Liver (tissue), 9 donors: ENCODE data around the gene GRIN3A. TPM values are rescaled to one million over a fixed set of nuclear protein-coding genes. Genes with fewer than 3 reads are reported as not detected.

Experiments used
- DNase-seq: peaks from one replicate; pipeline ENCODE4 v3.0.0-alpha.2; 2017; ENCODE audit warnings: low spot score
- H3K27ac ChIP-seq, 2 donors: one replicate each; pipeline ENCODE4 v1.7.0; 2013; ENCODE audit warnings: inconsistent platforms in 2 of 2, low read length in 2 of 2, control low read depth in 1 of 2, low read depth in 1 of 2, mild to moderate bottlenecking in 1 of 2
- H3K27me3 ChIP-seq, 4 donors: one replicate each; pipeline versions ENCODE4 v1.6.1 to v1.7.0; 2013; ENCODE audit warnings: low read length in 3 of 4, inconsistent platforms in 1 of 4, mild to moderate bottlenecking in 1 of 4, moderate library complexity in 1 of 4; ENCODE audit not compliant: control insufficient read depth in 4 of 4, insufficient read depth in 4 of 4
- H3K36me3 ChIP-seq, 4 donors: one replicate each; pipeline versions ENCODE4 v1.6.1 to v1.7.0; 2013; ENCODE audit warnings: low read length in 3 of 4, mild to moderate bottlenecking in 3 of 4, low read depth in 1 of 4, moderate library complexity in 1 of 4; ENCODE audit not compliant: control insufficient read depth in 4 of 4, insufficient read depth in 3 of 4
- H3K4me1 ChIP-seq, 4 donors: one replicate each; pipeline versions ENCODE4 v1.6.1 to v1.7.0; 2013; ENCODE audit warnings: low read length in 3 of 4, mild to moderate bottlenecking in 3 of 4, moderate library complexity in 1 of 4; ENCODE audit not compliant: control insufficient read depth in 4 of 4, insufficient read depth in 4 of 4
- H3K4me3 ChIP-seq, 3 donors: one replicate each; pipeline versions ENCODE4 v1.6.1 to v1.7.0; 2013; ENCODE audit warnings: low read length in 3 of 3, control low read depth in 1 of 3, low read depth in 1 of 3, mild to moderate bottlenecking in 1 of 3
- H3K9ac ChIP-seq, 2 donors: one replicate each; pipeline ENCODE4 v1.7.0; 2013; ENCODE audit warnings: low read length in 2 of 2, mild to moderate bottlenecking in 2 of 2, moderate library complexity in 2 of 2, control low read depth in 1 of 2, low read depth in 1 of 2
- H3K9me3 ChIP-seq, 4 donors: one replicate each; pipeline versions ENCODE4 v1.6.1 to v1.7.0; 2013; ENCODE audit warnings: low read length in 3 of 4; ENCODE audit not compliant: control insufficient read depth in 4 of 4
- ATF3 ChIP-seq: IDR thresholded peaks from 2 replicates; pipeline ENCODE4 v1.6.1; 2016; ENCODE audit warnings: antibody characterized with exemption
- CTCF ChIP-seq: fragments of 150-350 bp; IDR thresholded peaks from 2 replicates; pipeline ENCODE4 v1.5.1; 2017; ENCODE audit warnings: improper control_type of control experiment, low read depth, low read length; ENCODE audit not compliant: missing input control
- EGR1 ChIP-seq, 2 donors: IDR thresholded peaks; 2 replicates each; pipeline ENCODE4 v1.6.1; 2016 to 2018; ENCODE audit warnings: antibody characterized with exemption in 2 of 2, low read depth in 2 of 2
- FOXA1 ChIP-seq: IDR thresholded peaks from 2 replicates; pipeline ENCODE4 v1.6.1; 2016; ENCODE audit warnings: antibody characterized with exemption
- FOXA2 ChIP-seq: IDR thresholded peaks from 2 replicates; pipeline ENCODE4 v1.6.1; 2016; ENCODE audit warnings: antibody characterized with exemption
- GABPA ChIP-seq, 2 donors: IDR thresholded peaks in 1 of 2; conservative IDR thresholded peaks in 1 of 2; 2 replicates each; pipeline ENCODE4 v1.6.1; 2016; ENCODE audit warnings: antibody characterized with exemption in 2 of 2, mild to moderate bottlenecking in 1 of 2, moderate library complexity in 1 of 2
- HNF4A ChIP-seq, 2 donors: conservative IDR thresholded peaks; 2 replicates each; pipeline ENCODE4 v1.6.1; 2016; ENCODE audit warnings: antibody characterized with exemption in 2 of 2, mild to moderate bottlenecking in 2 of 2
- HNF4G ChIP-seq: IDR thresholded peaks from 2 replicates; pipeline ENCODE4 v1.6.1; 2016; ENCODE audit warnings: antibody characterized with exemption
- JUND ChIP-seq, 2 donors: IDR thresholded peaks; 2 replicates each; pipeline ENCODE4 v1.6.1; 2016; ENCODE audit warnings: antibody characterized with exemption in 2 of 2
- NR2F2 ChIP-seq: IDR thresholded peaks from 2 replicates; pipeline ENCODE4 v1.6.1; 2016; ENCODE audit warnings: antibody characterized with exemption
- RAD21 ChIP-seq, 2 donors: IDR thresholded peaks; 2 replicates each; pipeline ENCODE4 v1.6.1; 2016; ENCODE audit warnings: antibody characterized with exemption in 2 of 2, mild to moderate bottlenecking in 2 of 2
- RXRA ChIP-seq, 2 donors: IDR thresholded peaks; 2 replicates each; pipeline ENCODE4 v1.6.1; 2017 to 2018; ENCODE audit warnings: antibody characterized with exemption in 2 of 2, mild to moderate bottlenecking in 1 of 2
- SP1 ChIP-seq: IDR thresholded peaks from 2 replicates; pipeline ENCODE4 v1.6.1; 2018; ENCODE audit warnings: antibody characterized with exemption, mild to moderate bottlenecking
- TAF1 ChIP-seq: conservative IDR thresholded peaks from 2 replicates; pipeline ENCODE4 v1.6.1; 2016; ENCODE audit warnings: antibody characterized with exemption, mild to moderate bottlenecking
- YY1 ChIP-seq: IDR thresholded peaks from 2 replicates; pipeline ENCODE4 v1.6.1; 2016; ENCODE audit warnings: antibody characterized with exemption, mild to moderate bottlenecking
- WGBS: extraction: QIAGEN DNeasy Blood & Tissue Kit; methylation state at CpG from one replicate; pipeline ENCODE4 v1.1.7; 2013; 5-methylcytosine and 5-hydroxymethylcytosine counted together
- polyA plus RNA-seq, 2 donors: library from polyadenylated mRNA; stranded (reverse) in 1 of 2; unstranded in 1 of 2; fragments of 200-250 nt in 1 of 2; fragments of >200 nt in 1 of 2; fragmentation: Nextera tagmentation in 1 of 2; extraction: Ambion mirVana in 1 of 2; gene quantifications; one replicate each; pipeline versions ENCODE4 v1.2.1 to v1.2.3, GENCODE V29; 2013 to 2015
- total RNA-seq, 2 donors: library from RNA; depleted of rRNA; stranded (reverse); fragments of >200 nt; gene quantifications; one replicate each; pipeline ENCODE4 v1.2.3, GENCODE V29; 2014
- TF ChIP-seq, protein P1 (sequence below): IDR thresholded peaks from 2 replicates; pipeline ENCODE4 v1.6.1; 2016; ENCODE audit warnings: antibody characterized with exemption
- TF ChIP-seq, protein P2 (sequence below): IDR thresholded peaks from 2 replicates; pipeline ENCODE4 v1.6.1; 2016; ENCODE audit warnings: antibody characterized with exemption, mild to moderate bottlenecking
- TF ChIP-seq, protein P3 (sequence below): IDR thresholded peaks from 2 replicates; pipeline ENCODE4 v1.6.1; 2016; ENCODE audit warnings: antibody characterized with exemption
- donor health status: healthy.
- donor health status: healthy.
- donor health status: healthy.
- donor health status: healthy.
- donor health status: healthy.

The GRIN3A gene
- total and polyA plus RNA-seq, 4 donors = under 0.01 to 0.23 (median 0.09) TPM

DNA sequence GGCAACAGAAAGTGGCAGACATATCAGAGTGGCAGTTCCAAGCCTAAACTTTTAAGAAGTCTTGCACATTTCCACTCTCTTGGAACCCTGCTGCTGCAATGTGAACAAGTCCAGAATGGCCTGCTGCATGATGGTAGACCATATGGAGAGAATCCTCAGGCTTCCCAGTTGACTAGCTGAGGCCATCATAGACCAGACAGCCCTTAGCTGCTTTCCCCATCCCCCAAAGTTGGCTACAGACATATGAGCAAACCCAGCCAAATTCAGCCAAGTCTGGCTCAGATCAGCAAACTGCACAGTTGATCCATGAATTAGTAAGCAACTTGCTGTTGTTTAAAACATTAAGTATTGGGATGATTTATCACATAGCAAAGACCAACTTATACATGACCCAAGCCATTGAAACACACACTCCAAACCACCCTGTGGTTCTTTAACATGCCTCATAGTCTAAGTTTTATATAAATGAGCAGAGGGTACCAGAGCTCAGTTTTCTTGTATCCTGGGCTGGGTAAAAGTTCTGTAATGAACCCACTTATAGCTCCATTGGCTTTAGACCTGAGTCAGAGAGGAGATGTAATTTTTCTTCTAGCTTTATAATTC is 163.6 kb downstream of the GRIN3A start (continued):
- TF ChIP-seq, protein P1, sequence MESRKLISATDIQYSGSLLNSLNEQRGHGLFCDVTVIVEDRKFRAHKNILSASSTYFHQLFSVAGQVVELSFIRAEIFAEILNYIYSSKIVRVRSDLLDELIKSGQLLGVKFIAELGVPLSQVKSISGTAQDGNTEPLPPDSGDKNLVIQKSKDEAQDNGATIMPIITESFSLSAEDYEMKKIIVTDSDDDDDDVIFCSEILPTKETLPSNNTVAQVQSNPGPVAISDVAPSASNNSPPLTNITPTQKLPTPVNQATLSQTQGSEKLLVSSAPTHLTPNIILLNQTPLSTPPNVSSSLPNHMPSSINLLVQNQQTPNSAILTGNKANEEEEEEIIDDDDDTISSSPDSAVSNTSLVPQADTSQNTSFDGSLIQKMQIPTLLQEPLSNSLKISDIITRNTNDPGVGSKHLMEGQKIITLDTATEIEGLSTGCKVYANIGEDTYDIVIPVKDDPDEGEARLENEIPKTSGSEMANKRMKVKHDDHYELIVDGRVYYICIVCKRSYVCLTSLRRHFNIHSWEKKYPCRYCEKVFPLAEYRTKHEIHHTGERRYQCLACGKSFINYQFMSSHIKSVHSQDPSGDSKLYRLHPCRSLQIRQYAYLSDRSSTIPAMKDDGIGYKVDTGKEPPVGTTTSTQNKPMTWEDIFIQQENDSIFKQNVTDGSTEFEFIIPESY = no peak
- TF ChIP-seq TAF1 (no peak), SP1 (no peak), JUND (IDR thresholded peaks at IDR 0.05) (no peak), RXRA (IDR thresholded peaks at IDR 0.05) (no peak), HNF4A (conservative IDR thresholded peaks at IDR 0.05) (no peak)

GRCh38 chr9:101572316-101572715 is 166.1 kb downstream of the GRIN3A start:
- Histone ChIP-seq H3K9ac (no peak overlapping the region), H3K9me3 (no peaks in the 10 kb centered on the region), H3K36me3 (peaks cover 0 to 9% (median 4%) of the 10 kb centered on the region in 4 donors), H3K4me3 (no peak overlapping the region), H3K27ac (no peak overlapping the region), H3K27me3 (no peaks in the 10 kb centered on the region), H3K4me1 (peaks cover 0 to 11% (median 6%) of the 10 kb centered on the region in 4 donors)
- DNase-seq = no peak
- 79% methylated on average over 2 of the region's 2 CpGs for WGBS
- no peak for TF ChIP-seq FOXA2

DNA sequence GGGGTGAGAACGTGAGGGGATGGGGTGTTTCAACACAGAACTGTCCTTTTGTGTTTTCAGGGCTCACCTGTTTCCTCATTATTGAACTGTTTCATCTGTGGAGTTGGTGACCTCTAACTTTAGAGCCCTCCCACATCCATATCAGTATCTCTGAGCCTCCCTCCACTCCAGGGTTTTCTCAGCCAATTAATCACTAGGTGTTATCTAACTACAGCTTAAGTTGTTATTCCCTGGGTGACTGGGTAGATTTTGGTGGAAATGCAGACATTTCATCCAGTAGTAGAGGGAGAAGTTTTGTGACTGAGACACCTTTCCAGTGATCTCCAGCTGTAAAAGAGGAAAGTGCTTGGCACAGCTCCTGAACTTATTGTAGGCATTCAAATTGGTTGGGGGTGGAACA is 167.3 kb downstream of the GRIN3A start:
- WGBS = 70% methylated on average over 1 of the region's 1 CpG
- H3K36me3 ChIP-seq = peaks cover 0 to 9% (median 4%) of the 10 kb centered on the region in 4 donors

More for the DNA sequence above, 167.3 kb downstream of the GRIN3A start:
- Histone ChIP-seq H3K9me3 (no peaks in the 10 kb centered on the region), H3K9ac (no peak overlapping the region), H3K27ac (no peak overlapping the region), H3K27me3 (no peaks in the 10 kb centered on the region), H3K4me3 (no peak overlapping the region), H3K4me1 (peaks cover 0 to 11% (median 6%) of the 10 kb centered on the region in 4 donors)
- TF ChIP-seq CTCF (no peak), RXRA (IDR thresholded peaks at IDR 0.05) (no peak), EGR1 (IDR thresholded peaks at IDR 0.05; ENCODE audit: low read depth in 2 of 2) (no peak), GABPA (IDR thresholded peaks at IDR 0.05 in 1 of 2, conservative IDR thresholded peaks at IDR 0.05 in 1 of 2) (no peak), NR2F2 (no peak), SP1 (no peak), TAF1 (no peak), YY1 (no peak), JUND (IDR thresholded peaks at IDR 0.05) (no peak), FOXA2 (no peak), HNF4G (no peak), HNF4A (conservative IDR thresholded peaks at IDR 0.05) (no peak), RAD21 (IDR thresholded peaks at IDR 0.05) (no peak), ATF3 (no peak), FOXA1 (no peak)
- TF ChIP-seq, protein P1 = no peak
- TF ChIP-seq, protein P2, sequence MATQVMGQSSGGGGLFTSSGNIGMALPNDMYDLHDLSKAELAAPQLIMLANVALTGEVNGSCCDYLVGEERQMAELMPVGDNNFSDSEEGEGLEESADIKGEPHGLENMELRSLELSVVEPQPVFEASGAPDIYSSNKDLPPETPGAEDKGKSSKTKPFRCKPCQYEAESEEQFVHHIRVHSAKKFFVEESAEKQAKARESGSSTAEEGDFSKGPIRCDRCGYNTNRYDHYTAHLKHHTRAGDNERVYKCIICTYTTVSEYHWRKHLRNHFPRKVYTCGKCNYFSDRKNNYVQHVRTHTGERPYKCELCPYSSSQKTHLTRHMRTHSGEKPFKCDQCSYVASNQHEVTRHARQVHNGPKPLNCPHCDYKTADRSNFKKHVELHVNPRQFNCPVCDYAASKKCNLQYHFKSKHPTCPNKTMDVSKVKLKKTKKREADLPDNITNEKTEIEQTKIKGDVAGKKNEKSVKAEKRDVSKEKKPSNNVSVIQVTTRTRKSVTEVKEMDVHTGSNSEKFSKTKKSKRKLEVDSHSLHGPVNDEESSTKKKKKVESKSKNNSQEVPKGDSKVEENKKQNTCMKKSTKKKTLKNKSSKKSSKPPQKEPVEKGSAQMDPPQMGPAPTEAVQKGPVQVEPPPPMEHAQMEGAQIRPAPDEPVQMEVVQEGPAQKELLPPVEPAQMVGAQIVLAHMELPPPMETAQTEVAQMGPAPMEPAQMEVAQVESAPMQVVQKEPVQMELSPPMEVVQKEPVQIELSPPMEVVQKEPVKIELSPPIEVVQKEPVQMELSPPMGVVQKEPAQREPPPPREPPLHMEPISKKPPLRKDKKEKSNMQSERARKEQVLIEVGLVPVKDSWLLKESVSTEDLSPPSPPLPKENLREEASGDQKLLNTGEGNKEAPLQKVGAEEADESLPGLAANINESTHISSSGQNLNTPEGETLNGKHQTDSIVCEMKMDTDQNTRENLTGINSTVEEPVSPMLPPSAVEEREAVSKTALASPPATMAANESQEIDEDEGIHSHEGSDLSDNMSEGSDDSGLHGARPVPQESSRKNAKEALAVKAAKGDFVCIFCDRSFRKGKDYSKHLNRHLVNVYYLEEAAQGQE = no peak
- TF ChIP-seq, protein P3, sequence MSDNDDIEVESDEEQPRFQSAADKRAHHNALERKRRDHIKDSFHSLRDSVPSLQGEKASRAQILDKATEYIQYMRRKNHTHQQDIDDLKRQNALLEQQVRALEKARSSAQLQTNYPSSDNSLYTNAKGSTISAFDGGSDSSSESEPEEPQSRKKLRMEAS = no peak
- no peak for DNase-seq
